ENCODE data around the gene DHFR.

DNA sequence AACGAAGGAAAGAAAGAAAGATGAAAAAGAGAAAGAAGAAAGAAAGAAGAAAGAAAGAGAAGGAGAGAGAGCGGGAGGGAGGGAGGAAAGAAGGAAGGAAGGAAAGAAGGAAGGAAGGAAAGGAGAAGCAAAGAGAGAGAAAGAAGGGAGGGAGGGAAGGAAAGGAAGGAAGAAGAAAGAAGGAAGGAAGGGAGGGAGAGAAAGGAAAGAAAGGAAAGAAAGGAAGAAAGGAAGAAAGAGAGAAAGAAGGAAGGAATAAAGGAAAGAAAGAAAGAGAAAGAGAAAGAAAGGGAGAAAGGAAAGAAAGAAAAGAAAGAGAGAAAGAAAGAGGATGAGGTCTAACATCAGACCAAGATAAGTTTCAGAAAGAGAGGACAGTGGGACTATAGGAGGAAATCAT, 75.7 kb downstream of the DHFR start:
- TF ChIP-seq, protein P1, sequence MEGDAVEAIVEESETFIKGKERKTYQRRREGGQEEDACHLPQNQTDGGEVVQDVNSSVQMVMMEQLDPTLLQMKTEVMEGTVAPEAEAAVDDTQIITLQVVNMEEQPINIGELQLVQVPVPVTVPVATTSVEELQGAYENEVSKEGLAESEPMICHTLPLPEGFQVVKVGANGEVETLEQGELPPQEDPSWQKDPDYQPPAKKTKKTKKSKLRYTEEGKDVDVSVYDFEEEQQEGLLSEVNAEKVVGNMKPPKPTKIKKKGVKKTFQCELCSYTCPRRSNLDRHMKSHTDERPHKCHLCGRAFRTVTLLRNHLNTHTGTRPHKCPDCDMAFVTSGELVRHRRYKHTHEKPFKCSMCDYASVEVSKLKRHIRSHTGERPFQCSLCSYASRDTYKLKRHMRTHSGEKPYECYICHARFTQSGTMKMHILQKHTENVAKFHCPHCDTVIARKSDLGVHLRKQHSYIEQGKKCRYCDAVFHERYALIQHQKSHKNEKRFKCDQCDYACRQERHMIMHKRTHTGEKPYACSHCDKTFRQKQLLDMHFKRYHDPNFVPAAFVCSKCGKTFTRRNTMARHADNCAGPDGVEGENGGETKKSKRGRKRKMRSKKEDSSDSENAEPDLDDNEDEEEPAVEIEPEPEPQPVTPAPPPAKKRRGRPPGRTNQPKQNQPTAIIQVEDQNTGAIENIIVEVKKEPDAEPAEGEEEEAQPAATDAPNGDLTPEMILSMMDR (IDR thresholded peaks at IDR 0.05), result no peak
- no peak for TF ChIP-seq POLR2A (IDR thresholded peaks at IDR 0.05)

All from body of pancreas (tissue), 4 donors.